Neural progenitor cell (in vitro differentiated cells): ENCODE measurements around the gene SLC5A12. TPM values are rescaled to one million over a fixed set of nuclear protein-coding genes. Genes with fewer than 3 reads are reported as not detected.
A peak's percentile ranks its signal among the peaks of the same experiment; 100 is the strongest.

ENCODE experiments used
- DNase-seq: peaks from one replicate; pipeline ENCODE4 v3.0.0-alpha.2; 2016; ENCODE audit warnings: low spot score
- H2AFZ ChIP-seq: fragments of 200-600 bp; sonication (generic); replicated peaks from 2 replicates; pipeline ENCODE4 v1.6.1; 2016; ENCODE audit warnings: antibody characterized with exemption
- H3F3A ChIP-seq: fragments of 200-600 bp; sonication (generic); 2 replicates; pipeline ENCODE4 v1.6.1; 2016; ENCODE audit warnings: antibody characterized with exemption, low read depth
- H3K27ac ChIP-seq: fragments of 200-600 bp; sonication (generic); 2 replicates; pipeline ENCODE4 v1.5.1; 2016; ENCODE audit warnings: mild to moderate bottlenecking
- H3K27me3 ChIP-seq: fragments of 200-600 bp; sonication (generic); 2 replicates; pipeline ENCODE4 v1.6.1; 2016; ENCODE audit warnings: mild to moderate bottlenecking, moderate library complexity
- H3K36me3 ChIP-seq: fragments of 200-600 bp; sonication (generic); 2 replicates; pipeline ENCODE4 v1.5.1; 2016
- H3K4me1 ChIP-seq: fragments of 200-600 bp; sonication (generic); 2 replicates; pipeline ENCODE4 v1.6.1; 2016; ENCODE audit warnings: mixed run types
- H3K4me2 ChIP-seq: fragments of 200-600 bp; sonication (generic); 2 replicates; pipeline ENCODE4 v1.6.1; 2016
- H3K4me3 ChIP-seq: fragments of 200-600 bp; sonication (generic); 2 replicates; pipeline ENCODE4 v1.5.1; 2016
- H3K79me2 ChIP-seq: fragments of 200-600 bp; sonication (generic); 2 replicates; pipeline ENCODE4 v1.6.1; 2016; ENCODE audit warnings: low read depth
- H3K9ac ChIP-seq: fragments of 200-600 bp; sonication (generic); 2 replicates; pipeline ENCODE4 v1.6.1; 2016
- H3K9me3 ChIP-seq: fragments of 200-600 bp; sonication (generic); 2 replicates; pipeline ENCODE4 v1.5.1; 2016; ENCODE audit warnings: low read depth
- H4K20me1 ChIP-seq: fragments of 200-600 bp; sonication (generic); 2 replicates; pipeline ENCODE4 v1.6.1; 2016; ENCODE audit warnings: low read depth
- H3K27ac Mint-ChIP-seq: 3 replicates; pipeline ENCODE4 v1.8.0; 2021; ENCODE audit warnings: mixed read lengths
- H3K27me3 Mint-ChIP-seq: 2 replicates; pipeline ENCODE4 v1.8.0; 2022; ENCODE audit warnings: low read depth, mild to moderate bottlenecking, inconsistent platforms, moderate library complexity, mixed read lengths; ENCODE audit not compliant: insufficient read depth
- H3K36me3 Mint-ChIP-seq: 3 replicates; pipeline ENCODE4 v1.8.0; 2021; ENCODE audit warnings: mixed read lengths
- H3K4me1 Mint-ChIP-seq: 3 replicates; pipeline ENCODE4 v1.8.0; 2021; ENCODE audit warnings: mixed read lengths
- H3K4me3 Mint-ChIP-seq: 3 replicates; pipeline ENCODE4 v1.8.0; 2021; ENCODE audit warnings: mild to moderate bottlenecking, moderate library complexity, mixed read lengths
- H3K9me3 Mint-ChIP-seq: 3 replicates; pipeline ENCODE4 v1.8.0; 2020; ENCODE audit warnings: mixed read lengths
- CTCF ChIP-seq: fragments of 200-600 bp; sonication (generic); IDR thresholded peaks from 2 replicates; pipeline ENCODE4 v1.5.1; 2017; ENCODE audit warnings: antibody characterized with exemption, mild to moderate bottlenecking
- EZH2 ChIP-seq: fragments of 200-600 bp; sonication (generic); IDR thresholded peaks from 2 replicates; pipeline ENCODE4 v1.6.1; 2017; ENCODE audit warnings: antibody characterized with exemption, mild to moderate bottlenecking, moderate library complexity
- EZH2phosphoT487 ChIP-seq: fragments of 200-600 bp; sonication (generic); IDR thresholded peaks from 2 replicates; pipeline ENCODE4 v1.6.1; 2017; ENCODE audit warnings: antibody characterized with exemption
- total RNA-seq: library from RNA; depleted of rRNA; stranded (reverse); fragments of >200 nt; gene quantifications from 2 replicates; pipeline ENCODE4 v1.2.3, GENCODE V29; 2015; ENCODE audit warnings: low replicate concordance

The SLC5A12 gene
- total RNA-seq, 1 donor from 2014 or later = 4.9 TPM

GRCh38 chr11:26753723-26754504 lies 32.1 kb upstream of the SLC5A12 start:
- Mint-ChIP-seq H3K27me3 (peaks cover 3% of the 10 kb centered on the region), H3K4me3 (no peak overlapping the region), H3K9me3 (no peaks in the 10 kb centered on the region), H3K36me3 (no peaks in the 10 kb centered on the region), H3K27ac (no peak overlapping the region), H3K4me1 (peaks cover 6% of the 10 kb centered on the region)
- H2AFZ ChIP-seq = no peak overlapping the region
- no peak overlapping the region for H3K4me3 ChIP-seq
- no peak overlapping the region for H3K27ac ChIP-seq
- no peaks in the 10 kb centered on the region for H4K20me1 ChIP-seq
- H3K4me2 ChIP-seq = no peak overlapping the region
- no peaks in the 10 kb centered on the region for H3K27me3 ChIP-seq
- no peaks in the 10 kb centered on the region for H3K36me3 ChIP-seq
- H3K9ac ChIP-seq = no peak overlapping the region
- H3K4me1 ChIP-seq = no peaks in the 10 kb centered on the region
- H3F3A ChIP-seq = no peaks in the 10 kb centered on the region
- peak; percentile 79 for DNase-seq
- H3K79me2 ChIP-seq = no peaks in the 10 kb centered on the region
- no peak for TF ChIP-seq EZH2
- no peak for TF ChIP-seq EZH2phosphoT487
- peak; percentile 91 for TF ChIP-seq CTCF
- H3K9me3 ChIP-seq = no peaks in the 10 kb centered on the region

GRCh38 chr11:26749927-26750326 lies 28.1 kb upstream of the SLC5A12 start:
- H3K36me3 Mint-ChIP-seq = no peaks in the 10 kb centered on the region
- H3K9me3 Mint-ChIP-seq = no peaks in the 10 kb centered on the region
- H3K9me3 ChIP-seq = no peaks in the 10 kb centered on the region
- DNase-seq = no peak
- H3F3A ChIP-seq = no peaks in the 10 kb centered on the region
- H3K27ac ChIP-seq = no peak overlapping the region
- H4K20me1 ChIP-seq = no peaks in the 10 kb centered on the region
- H3K4me1 ChIP-seq = no peaks in the 10 kb centered on the region
- no peak overlapping the region for H3K9ac ChIP-seq
- H3K27me3 ChIP-seq = no peaks in the 10 kb centered on the region
- no peaks in the 10 kb centered on the region for H3K36me3 ChIP-seq
- no peak overlapping the region for H3K4me3 Mint-ChIP-seq
- no peak overlapping the region for H3K4me3 ChIP-seq
- H3K79me2 ChIP-seq = no peaks in the 10 kb centered on the region
- peaks cover 2% of the 10 kb centered on the region for H3K4me1 Mint-ChIP-seq
- TF ChIP-seq CTCF (no peak), EZH2 (no peak), EZH2phosphoT487 (no peak)
- no peak overlapping the region for H2AFZ ChIP-seq
- H3K27ac Mint-ChIP-seq = no peak overlapping the region
- H3K27me3 Mint-ChIP-seq = peaks cover 3% of the 10 kb centered on the region
- H3K4me2 ChIP-seq = no peak overlapping the region

GRCh38 chr11:26743622-26744021 lies 21.8 kb upstream of the SLC5A12 start:
- TF ChIP-seq EZH2 (no peak), CTCF (no peak), EZH2phosphoT487 (no peak)
- no peak for DNase-seq
- Histone ChIP-seq H3K9me3 (no peaks in the 10 kb centered on the region), H2AFZ (no peak overlapping the region), H3K4me2 (no peak overlapping the region), H3K4me1 (peaks cover 21% of the 10 kb centered on the region), H3K36me3 (no peaks in the 10 kb centered on the region), H3K79me2 (no peaks in the 10 kb centered on the region), H3K27me3 (no peaks in the 10 kb centered on the region), H3K27ac (no peak overlapping the region), H3F3A (no peaks in the 10 kb centered on the region), H3K4me3 (no peak overlapping the region), H3K9ac (no peak overlapping the region), H4K20me1 (no peaks in the 10 kb centered on the region)
- Mint-ChIP-seq H3K4me3 (no peak overlapping the region), H3K4me1 (peaks cover 15% of the 10 kb centered on the region), H3K27me3 (no peaks in the 10 kb centered on the region), H3K27ac (no peak overlapping the region), H3K36me3 (no peaks in the 10 kb centered on the region), H3K9me3 (no peaks in the 10 kb centered on the region)
